Liver (tissue), 9 donors: ENCODE data around the gene BCL7C. TPM values are rescaled to one million over a fixed set of nuclear protein-coding genes. Genes with fewer than 3 reads are reported as not detected.

Experiments
- DNase-seq: peaks from one replicate; pipeline ENCODE4 v3.0.0-alpha.2; 2017; ENCODE audit warnings: low spot score
- H3K27ac ChIP-seq, 2 donors: one replicate each; pipeline ENCODE4 v1.7.0; 2013; ENCODE audit warnings: inconsistent platforms in 2 of 2, low read length in 2 of 2, control low read depth in 1 of 2, low read depth in 1 of 2, mild to moderate bottlenecking in 1 of 2
- H3K27me3 ChIP-seq, 4 donors: one replicate each; pipeline versions ENCODE4 v1.6.1 to v1.7.0; 2013; ENCODE audit warnings: low read length in 3 of 4, inconsistent platforms in 1 of 4, mild to moderate bottlenecking in 1 of 4, moderate library complexity in 1 of 4; ENCODE audit not compliant: control insufficient read depth in 4 of 4, insufficient read depth in 4 of 4
- H3K36me3 ChIP-seq, 4 donors: one replicate each; pipeline versions ENCODE4 v1.6.1 to v1.7.0; 2013; ENCODE audit warnings: low read length in 3 of 4, mild to moderate bottlenecking in 3 of 4, low read depth in 1 of 4, moderate library complexity in 1 of 4; ENCODE audit not compliant: control insufficient read depth in 4 of 4, insufficient read depth in 3 of 4
- H3K4me1 ChIP-seq, 4 donors: one replicate each; pipeline versions ENCODE4 v1.6.1 to v1.7.0; 2013; ENCODE audit warnings: low read length in 3 of 4, mild to moderate bottlenecking in 3 of 4, moderate library complexity in 1 of 4; ENCODE audit not compliant: control insufficient read depth in 4 of 4, insufficient read depth in 4 of 4
- H3K4me3 ChIP-seq, 3 donors: one replicate each; pipeline versions ENCODE4 v1.6.1 to v1.7.0; 2013; ENCODE audit warnings: low read length in 3 of 3, control low read depth in 1 of 3, low read depth in 1 of 3, mild to moderate bottlenecking in 1 of 3
- H3K9ac ChIP-seq, 2 donors: one replicate each; pipeline ENCODE4 v1.7.0; 2013; ENCODE audit warnings: low read length in 2 of 2, mild to moderate bottlenecking in 2 of 2, moderate library complexity in 2 of 2, control low read depth in 1 of 2, low read depth in 1 of 2
- H3K9me3 ChIP-seq, 4 donors: one replicate each; pipeline versions ENCODE4 v1.6.1 to v1.7.0; 2013; ENCODE audit warnings: low read length in 3 of 4; ENCODE audit not compliant: control insufficient read depth in 4 of 4
- FOXA2 ChIP-seq: IDR thresholded peaks from 2 replicates; pipeline ENCODE4 v1.6.1; 2016; ENCODE audit warnings: antibody characterized with exemption
- HNF4A ChIP-seq, 2 donors: conservative IDR thresholded peaks; 2 replicates each; pipeline ENCODE4 v1.6.1; 2016; ENCODE audit warnings: antibody characterized with exemption in 2 of 2, mild to moderate bottlenecking in 2 of 2
- HNF4G ChIP-seq: IDR thresholded peaks from 2 replicates; pipeline ENCODE4 v1.6.1; 2016; ENCODE audit warnings: antibody characterized with exemption
- JUND ChIP-seq, 2 donors: IDR thresholded peaks; 2 replicates each; pipeline ENCODE4 v1.6.1; 2016; ENCODE audit warnings: antibody characterized with exemption in 2 of 2
- NR2F2 ChIP-seq: IDR thresholded peaks from 2 replicates; pipeline ENCODE4 v1.6.1; 2016; ENCODE audit warnings: antibody characterized with exemption
- RAD21 ChIP-seq, 2 donors: IDR thresholded peaks; 2 replicates each; pipeline ENCODE4 v1.6.1; 2016; ENCODE audit warnings: antibody characterized with exemption in 2 of 2, mild to moderate bottlenecking in 2 of 2
- RXRA ChIP-seq, 2 donors: IDR thresholded peaks; 2 replicates each; pipeline ENCODE4 v1.6.1; 2017 to 2018; ENCODE audit warnings: antibody characterized with exemption in 2 of 2, mild to moderate bottlenecking in 1 of 2
- TAF1 ChIP-seq: conservative IDR thresholded peaks from 2 replicates; pipeline ENCODE4 v1.6.1; 2016; ENCODE audit warnings: antibody characterized with exemption, mild to moderate bottlenecking
- WGBS: extraction: QIAGEN DNeasy Blood & Tissue Kit; methylation state at CpG from one replicate; pipeline ENCODE4 v1.1.7; 2013; 5-methylcytosine and 5-hydroxymethylcytosine counted together
- polyA plus RNA-seq, 2 donors: library from polyadenylated mRNA; stranded (reverse) in 1 of 2; unstranded in 1 of 2; fragments of 200-250 nt in 1 of 2; fragments of >200 nt in 1 of 2; fragmentation: Nextera tagmentation in 1 of 2; extraction: Ambion mirVana in 1 of 2; gene quantifications; one replicate each; pipeline versions ENCODE4 v1.2.1 to v1.2.3, GENCODE V29; 2013 to 2015
- total RNA-seq, 2 donors: library from RNA; depleted of rRNA; stranded (reverse); fragments of >200 nt; gene quantifications; one replicate each; pipeline ENCODE4 v1.2.3, GENCODE V29; 2014
- TF ChIP-seq, protein P1 (sequence below): fragments of 150-350 bp; IDR thresholded peaks from 2 replicates; pipeline ENCODE4 v1.5.1; 2017; ENCODE audit warnings: improper control_type of control experiment, low read depth, low read length; ENCODE audit not compliant: missing input control
- TF ChIP-seq, protein P2 (sequence below): IDR thresholded peaks from 2 replicates; pipeline ENCODE4 v1.6.1; 2016; ENCODE audit warnings: antibody characterized with exemption, mild to moderate bottlenecking
- donor health status: healthy.
- donor health status: healthy.
- donor health status: healthy.
- donor health status: healthy.
- donor health status: healthy.

The BCL7C gene
- total and polyA plus RNA-seq, 4 donors: 3.4 to 7.1 (median 5.5) TPM

DNA sequence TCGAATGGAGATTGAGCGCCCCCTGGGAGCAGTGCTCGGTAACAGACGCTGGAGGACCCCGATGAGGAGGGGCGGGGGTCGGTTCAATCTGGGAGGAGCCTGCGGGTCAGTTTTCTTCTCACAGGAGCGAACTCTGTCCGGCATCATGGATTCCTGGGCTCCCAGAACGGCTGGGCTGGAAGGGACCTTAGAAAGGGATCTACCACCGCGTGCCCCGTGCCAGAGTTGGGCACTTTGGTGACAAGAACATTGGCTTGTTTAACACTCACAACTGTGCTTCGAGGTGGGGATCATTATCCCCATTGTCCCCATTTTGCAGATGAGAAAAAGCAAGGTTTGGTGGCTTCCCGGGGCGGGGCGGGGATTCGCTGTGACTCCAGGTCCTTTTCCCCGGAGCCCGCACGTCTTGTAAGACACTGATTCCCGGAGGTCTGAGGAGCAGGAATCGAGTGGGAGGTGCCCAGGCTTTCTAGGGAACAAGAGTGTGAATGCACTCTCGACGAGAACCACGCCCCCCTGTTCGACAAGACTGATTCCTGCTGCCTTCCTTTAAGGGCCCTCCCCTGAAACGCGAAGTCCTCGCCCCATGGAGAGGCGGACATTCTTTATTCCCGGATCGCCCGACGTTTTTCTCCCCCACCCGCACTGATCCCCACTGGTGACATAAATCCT is 28.0 kb upstream of the BCL7C start:
- Histone ChIP-seq H3K27me3 (no peaks in the 10 kb centered on the region), H3K9me3 (no peaks in the 10 kb centered on the region), H3K27ac (peak overlapping the region; percentile 63 to 84), H3K4me3 (peak overlapping the region; percentile 42 to 92 (median 67)), H3K36me3 (no peaks in the 10 kb centered on the region), H3K9ac (peak overlapping the region; percentile 30 to 80), H3K4me1 (peaks cover 4 to 9% (median 8%) of the 10 kb centered on the region in 4 donors)
- peak; percentile 89 for DNase-seq
- TF ChIP-seq HNF4A (conservative IDR thresholded peaks at IDR 0.05) (peak in 1 of 2 donors; percentile 18), JUND (IDR thresholded peaks at IDR 0.05) (no peak), NR2F2 (peak; percentile 9), HNF4G (no peak), RXRA (IDR thresholded peaks at IDR 0.05) (peak in 1 of 2 donors; percentile 32), RAD21 (IDR thresholded peaks at IDR 0.05) (peak; percentile 91 to 95), TAF1 (no peak)
- TF ChIP-seq, protein P1, sequence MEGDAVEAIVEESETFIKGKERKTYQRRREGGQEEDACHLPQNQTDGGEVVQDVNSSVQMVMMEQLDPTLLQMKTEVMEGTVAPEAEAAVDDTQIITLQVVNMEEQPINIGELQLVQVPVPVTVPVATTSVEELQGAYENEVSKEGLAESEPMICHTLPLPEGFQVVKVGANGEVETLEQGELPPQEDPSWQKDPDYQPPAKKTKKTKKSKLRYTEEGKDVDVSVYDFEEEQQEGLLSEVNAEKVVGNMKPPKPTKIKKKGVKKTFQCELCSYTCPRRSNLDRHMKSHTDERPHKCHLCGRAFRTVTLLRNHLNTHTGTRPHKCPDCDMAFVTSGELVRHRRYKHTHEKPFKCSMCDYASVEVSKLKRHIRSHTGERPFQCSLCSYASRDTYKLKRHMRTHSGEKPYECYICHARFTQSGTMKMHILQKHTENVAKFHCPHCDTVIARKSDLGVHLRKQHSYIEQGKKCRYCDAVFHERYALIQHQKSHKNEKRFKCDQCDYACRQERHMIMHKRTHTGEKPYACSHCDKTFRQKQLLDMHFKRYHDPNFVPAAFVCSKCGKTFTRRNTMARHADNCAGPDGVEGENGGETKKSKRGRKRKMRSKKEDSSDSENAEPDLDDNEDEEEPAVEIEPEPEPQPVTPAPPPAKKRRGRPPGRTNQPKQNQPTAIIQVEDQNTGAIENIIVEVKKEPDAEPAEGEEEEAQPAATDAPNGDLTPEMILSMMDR: peak; percentile 92
- TF ChIP-seq, protein P2, sequence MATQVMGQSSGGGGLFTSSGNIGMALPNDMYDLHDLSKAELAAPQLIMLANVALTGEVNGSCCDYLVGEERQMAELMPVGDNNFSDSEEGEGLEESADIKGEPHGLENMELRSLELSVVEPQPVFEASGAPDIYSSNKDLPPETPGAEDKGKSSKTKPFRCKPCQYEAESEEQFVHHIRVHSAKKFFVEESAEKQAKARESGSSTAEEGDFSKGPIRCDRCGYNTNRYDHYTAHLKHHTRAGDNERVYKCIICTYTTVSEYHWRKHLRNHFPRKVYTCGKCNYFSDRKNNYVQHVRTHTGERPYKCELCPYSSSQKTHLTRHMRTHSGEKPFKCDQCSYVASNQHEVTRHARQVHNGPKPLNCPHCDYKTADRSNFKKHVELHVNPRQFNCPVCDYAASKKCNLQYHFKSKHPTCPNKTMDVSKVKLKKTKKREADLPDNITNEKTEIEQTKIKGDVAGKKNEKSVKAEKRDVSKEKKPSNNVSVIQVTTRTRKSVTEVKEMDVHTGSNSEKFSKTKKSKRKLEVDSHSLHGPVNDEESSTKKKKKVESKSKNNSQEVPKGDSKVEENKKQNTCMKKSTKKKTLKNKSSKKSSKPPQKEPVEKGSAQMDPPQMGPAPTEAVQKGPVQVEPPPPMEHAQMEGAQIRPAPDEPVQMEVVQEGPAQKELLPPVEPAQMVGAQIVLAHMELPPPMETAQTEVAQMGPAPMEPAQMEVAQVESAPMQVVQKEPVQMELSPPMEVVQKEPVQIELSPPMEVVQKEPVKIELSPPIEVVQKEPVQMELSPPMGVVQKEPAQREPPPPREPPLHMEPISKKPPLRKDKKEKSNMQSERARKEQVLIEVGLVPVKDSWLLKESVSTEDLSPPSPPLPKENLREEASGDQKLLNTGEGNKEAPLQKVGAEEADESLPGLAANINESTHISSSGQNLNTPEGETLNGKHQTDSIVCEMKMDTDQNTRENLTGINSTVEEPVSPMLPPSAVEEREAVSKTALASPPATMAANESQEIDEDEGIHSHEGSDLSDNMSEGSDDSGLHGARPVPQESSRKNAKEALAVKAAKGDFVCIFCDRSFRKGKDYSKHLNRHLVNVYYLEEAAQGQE: no peak
- WGBS: under 1% methylated on average over 37 of the region's 37 CpGs

DNA sequence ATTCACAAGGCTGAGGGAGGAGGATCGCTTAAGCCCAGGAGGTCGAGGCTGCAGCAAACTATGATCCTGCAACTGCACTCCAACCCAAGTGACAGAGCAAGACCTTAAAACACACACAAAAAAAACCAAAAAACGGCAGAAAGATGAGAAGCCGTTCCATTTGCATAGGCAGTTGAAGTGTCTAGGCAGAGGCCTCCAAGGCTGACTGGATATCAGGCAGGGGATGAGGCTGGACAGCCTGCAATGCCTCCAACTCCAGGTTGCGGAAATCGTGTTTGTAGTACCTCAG is 27.5 kb upstream of the BCL7C start:
- TF ChIP-seq, protein P2: peak; percentile 91
- no peak for TF ChIP-seq FOXA2
- Histone ChIP-seq H3K4me1 (peaks cover 4 to 9% (median 8%) of the 10 kb centered on the region in 4 donors), H3K36me3 (no peaks in the 10 kb centered on the region), H3K9ac (no peak overlapping the region), H3K9me3 (no peaks in the 10 kb centered on the region), H3K27ac (peak overlapping the region; percentile 63 to 84), H3K4me3 (peak overlapping the region in 2 of 3 donors; percentile 42 to 92), H3K27me3 (no peaks in the 10 kb centered on the region)
- DNase-seq: no peak
- WGBS: 33% methylated on average over 6 of the region's 6 CpGs
